Smooth muscle cell (in vitro differentiated cells): ENCODE data around the gene UBE2D2. TPM values are rescaled to one million over a fixed set of nuclear protein-coding genes. Genes with fewer than 3 reads are reported as not detected.
A peak's percentile ranks its signal among the peaks of the same experiment; 100 is the strongest.
"Not testable (repeated sequence)": the region's sequence is repeated elsewhere in the genome, so short reads cannot be mapped to it uniquely, and the experiment has no call there.

Experiments used
- DNase-seq: peaks from one replicate; lab custom pipeline; 2025; ENCODE audit not compliant: unreplicated experiment; lab: John Stamatoyannopoulos, UW
- H2AFZ ChIP-seq: fragments of 200-600 bp; sonication (generic); 2 replicates; pipeline ENCODE4 v1.6.0; 2016; ENCODE audit warnings: antibody characterized with exemption, low read depth, mild to moderate bottlenecking
- H3F3A ChIP-seq: fragments of 200-600 bp; sonication (generic); 2 replicates; pipeline ENCODE4 v1.6.0; 2017; ENCODE audit warnings: antibody characterized with exemption, low read depth
- H3K27ac ChIP-seq: fragments of 200-600 bp; sonication (generic); 2 replicates; pipeline ENCODE4 v1.5.1; 2016; ENCODE audit warnings: low read depth, mild to moderate bottlenecking
- H3K27me3 ChIP-seq: fragments of 200-600 bp; sonication (generic); 2 replicates; pipeline ENCODE4 v1.6.1; 2016; ENCODE audit warnings: low read depth, mild to moderate bottlenecking
- H3K36me3 ChIP-seq: fragments of 200-600 bp; sonication (generic); 2 replicates; pipeline ENCODE4 v1.5.1; 2016; ENCODE audit warnings: low read depth
- H3K4me1 ChIP-seq: fragments of 200-600 bp; sonication (generic); 2 replicates; pipeline ENCODE4 v1.5.1; 2016; ENCODE audit warnings: low read depth
- H3K4me2 ChIP-seq: fragments of 200-600 bp; sonication (generic); 2 replicates; pipeline ENCODE4 v1.6.0; 2016; ENCODE audit warnings: mild to moderate bottlenecking
- H3K4me3 ChIP-seq: fragments of 200-600 bp; sonication (generic); 2 replicates; pipeline ENCODE4 v1.5.1; 2016; ENCODE audit warnings: mild to moderate bottlenecking
- H3K79me2 ChIP-seq: fragments of 200-600 bp; sonication (generic); 2 replicates; pipeline ENCODE4 v1.6.0; 2016; ENCODE audit warnings: low read depth, mild to moderate bottlenecking
- H3K9ac ChIP-seq: fragments of 200-600 bp; sonication (generic); 2 replicates; pipeline ENCODE4 v1.6.0; 2016; ENCODE audit warnings: low read depth
- H3K9me3 ChIP-seq: fragments of 200-600 bp; sonication (generic); replicated peaks from 2 replicates; pipeline ENCODE4 v1.5.1; 2016; ENCODE audit warnings: low read depth
- H4K20me1 ChIP-seq: fragments of 200-600 bp; sonication (generic); 2 replicates; pipeline ENCODE4 v1.6.0; 2016; ENCODE audit warnings: low read depth
- CTCF ChIP-seq: fragments of 200-600 bp; sonication (generic); IDR thresholded peaks from 2 replicates; pipeline ENCODE4 v1.5.1; 2017; ENCODE audit warnings: borderline replicate concordance, mild to moderate bottlenecking, antibody characterized with exemption; ENCODE audit not compliant: insufficient read depth, poor library complexity, severe bottlenecking
- WGBS: methylation state at CpG from one replicate; pipeline ENCODE4 v1.1.7; 2016; ENCODE audit warnings: low lambda C conversion rate; 5-methylcytosine and 5-hydroxymethylcytosine counted together
- polyA plus RNA-seq: library from polyadenylated mRNA; unstranded; fragments of >200 nt; fragmentation: Nextera tagmentation; extraction: Ambion mirVana; gene quantifications from 2 replicates; pipeline ENCODE4 v1.2.1, GENCODE V29; 2016
- total RNA-seq: library from RNA; depleted of rRNA; stranded (reverse); fragments of >200 nt; gene quantifications from 2 replicates; pipeline ENCODE4 v1.2.3, GENCODE V29; 2014

UBE2D2 gene
- total and polyA plus RNA-seq, 2 experiments from 2014 or later: 69.3 to 174 TPM

GRCh38 chr5:139593716-139594319 is 32.7 kb downstream of the UBE2D2 start:
- DNase-seq: no peak
- Histone ChIP-seq H3K9me3 (no peaks in the 10 kb centered on the region), H3K4me2 (peak overlapping the region; percentile 21), H3F3A (no peaks in the 10 kb centered on the region), H3K79me2 (peaks cover 98% of the 10 kb centered on the region), H3K4me3 (no peak overlapping the region), H3K36me3 (no peaks in the 10 kb centered on the region), H3K27ac (peak overlapping the region; percentile 30), H2AFZ (no peak overlapping the region), H3K27me3 (no peaks in the 10 kb centered on the region), H3K4me1 (no peaks in the 10 kb centered on the region), H4K20me1 (peaks cover 97% of the 10 kb centered on the region), H3K9ac (no peak overlapping the region)
- 51% methylated on average over 3 of the region's 3 CpGs for WGBS
- TF ChIP-seq CTCF: no peak

DNA sequence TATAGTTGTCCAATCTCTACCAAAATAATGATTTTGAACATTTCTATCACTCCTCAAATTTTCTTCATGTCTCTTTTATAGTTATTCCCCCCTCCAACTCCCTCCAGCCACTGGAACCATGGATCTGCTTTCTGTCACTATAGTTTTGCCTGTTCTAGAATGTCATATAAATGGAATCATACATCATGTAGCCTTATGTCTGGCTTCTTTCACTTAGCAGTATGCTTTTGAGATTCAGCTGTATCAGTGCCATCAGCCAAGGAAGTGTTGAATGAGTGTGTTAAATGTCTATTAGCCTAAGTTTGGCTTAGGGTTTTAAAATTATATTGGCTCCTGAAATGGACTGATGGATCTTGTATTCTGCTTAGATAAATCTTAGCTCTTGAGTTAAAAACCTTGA is 36.0 kb downstream of the UBE2D2 start:
- TF ChIP-seq CTCF: no peak
- peaks cover 92% of the 10 kb centered on the region for H3K79me2 ChIP-seq
- H3K36me3 ChIP-seq: peaks cover 3% of the 10 kb centered on the region
- H3K9me3 ChIP-seq: no peaks in the 10 kb centered on the region
- H3F3A ChIP-seq: no peaks in the 10 kb centered on the region
- no peak for DNase-seq
- no peak overlapping the region for H3K27ac ChIP-seq
- no peak overlapping the region for H3K4me3 ChIP-seq
- H2AFZ ChIP-seq: no peak overlapping the region
- H3K4me1 ChIP-seq: peaks cover 4% of the 10 kb centered on the region
- peaks cover 97% of the 10 kb centered on the region for H4K20me1 ChIP-seq
- no peaks in the 10 kb centered on the region for H3K27me3 ChIP-seq
- no peak overlapping the region for H3K9ac ChIP-seq
- no peak overlapping the region for H3K4me2 ChIP-seq

DNA sequence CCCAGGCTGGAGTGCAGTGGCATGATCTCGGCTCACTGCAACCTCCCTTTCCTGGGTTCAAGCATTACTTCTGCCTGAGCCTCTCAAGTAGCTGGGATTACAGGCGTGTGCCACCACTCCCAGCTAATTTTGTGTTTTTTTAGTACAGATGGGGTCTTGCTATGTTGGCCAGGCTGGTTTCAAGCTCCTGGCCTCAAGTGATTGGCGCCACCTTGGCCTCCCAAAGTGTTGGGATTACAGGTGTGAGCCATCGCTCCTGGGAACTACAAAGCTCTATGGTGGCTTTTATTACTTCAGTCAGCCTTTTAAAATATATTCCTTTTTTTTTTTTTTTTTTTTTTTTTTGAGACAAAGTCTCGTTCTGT is 37.4 kb downstream of the UBE2D2 start:
- H3K4me1 ChIP-seq, H3F3A ChIP-seq, H3K27ac ChIP-seq, H3K9me3 ChIP-seq, H3K4me2 ChIP-seq, H3K9ac ChIP-seq, DNase-seq, H3K27me3 ChIP-seq, H3K4me3 ChIP-seq, H2AFZ ChIP-seq: not testable (repeated sequence)
- 96% methylated on average over 5 of the region's 5 CpGs for WGBS
- H4K20me1 ChIP-seq: peaks cover 96% of the 10 kb centered on the region
- peaks cover 12% of the 10 kb centered on the region for H3K36me3 ChIP-seq
- peaks cover 92% of the 10 kb centered on the region for H3K79me2 ChIP-seq

GRCh38 chr5:139600336-139600949 is 39.3 kb downstream of the UBE2D2 start:
- Histone ChIP-seq H3K27me3 (no peaks in the 10 kb centered on the region), H3K9me3 (no peaks in the 10 kb centered on the region), H3K4me3 (no peak overlapping the region), H3K4me2 (peak overlapping the region; percentile 35), H2AFZ (no peak overlapping the region), H4K20me1 (peaks cover 94% of the 10 kb centered on the region), H3K4me1 (peaks cover 4% of the 10 kb centered on the region), H3K9ac (no peak overlapping the region), H3K27ac (peak overlapping the region; percentile 81), H3K36me3 (peaks cover 15% of the 10 kb centered on the region), H3K79me2 (peaks cover 89% of the 10 kb centered on the region), H3F3A (no peaks in the 10 kb centered on the region)
- TF ChIP-seq CTCF: no peak
- DNase-seq: no peak
- WGBS: 64% methylated on average over 7 of the region's 7 CpGs
